ENCODE results near the gene BCAS4.
"Not testable (repeated sequence)": the region's sequence is repeated elsewhere in the genome, so short reads cannot be mapped to it uniquely, and the experiment has no call there.

DNA sequence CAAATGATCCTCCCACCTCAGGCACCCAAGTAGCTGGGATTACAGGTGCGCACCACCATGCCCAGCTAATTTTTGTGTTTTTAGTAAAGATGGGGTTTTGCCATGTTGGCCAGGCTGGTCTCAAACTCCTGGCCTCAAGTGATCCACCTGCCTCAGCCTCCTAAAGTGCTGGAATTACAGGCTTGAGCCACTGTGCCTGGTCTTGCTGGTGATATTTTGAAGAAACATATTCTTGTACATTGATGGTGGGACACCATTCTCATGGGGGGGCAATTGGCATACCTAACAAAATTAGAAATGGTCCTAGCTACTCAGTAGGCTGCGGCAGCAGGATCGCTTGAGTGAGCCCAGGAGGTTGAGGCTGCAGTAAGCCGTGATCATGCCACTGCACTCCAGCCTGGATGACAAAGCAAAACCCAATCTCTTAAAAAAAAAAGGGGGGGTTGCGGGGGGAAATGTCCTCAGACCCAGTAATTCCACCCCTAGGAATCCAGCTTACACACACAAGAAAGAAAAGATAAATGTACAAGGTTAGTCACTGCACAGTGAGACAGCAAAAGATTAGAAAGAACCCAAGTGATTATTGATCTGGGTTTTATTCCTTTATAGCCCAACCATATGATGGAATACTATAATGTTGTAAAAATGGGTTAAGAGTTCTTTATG is 87.0 kb downstream of the BCAS4 start:
- TF ChIP-seq CTCF (IDR thresholded peaks at IDR 0.05; ENCODE audit: low read depth, low read length, poor library complexity, severe bottlenecking); EZH2phosphoT487 (IDR thresholded peaks at IDR 0.05; ENCODE audit: borderline replicate concordance, low read length): not testable (repeated sequence)

Data from DOHH2 (cell line).